Measurements from ENCODE around the gene HECTD4. TPM values are rescaled to one million over a fixed set of nuclear protein-coding genes. Genes with fewer than 3 reads are reported as not detected.

The HECTD4 gene
- total RNA-seq, 2 donors from 2014 or later: 50.6 to 73.4 TPM

- 95% methylated on average over 21 of the region's 26 CpGs for WGBS
- H3K36me3 ChIP-seq: peaks cover 0 to 10% of the 10 kb centered on the region in 2 donors
- no peak overlapping the region for H3K27ac ChIP-seq
- no peaks in the 10 kb centered on the region for H3K9me3 ChIP-seq
- H3K27me3 ChIP-seq (replicated peaks; ENCODE audit: insufficient read depth): no peaks in the 10 kb centered on the region
- TF ChIP-seq POLR2AphosphoS5 (IDR thresholded peaks at IDR 0.05) (no peak), POLR2A (IDR thresholded peaks at IDR 0.05) (no peak)
- TF ChIP-seq, protein P1, sequence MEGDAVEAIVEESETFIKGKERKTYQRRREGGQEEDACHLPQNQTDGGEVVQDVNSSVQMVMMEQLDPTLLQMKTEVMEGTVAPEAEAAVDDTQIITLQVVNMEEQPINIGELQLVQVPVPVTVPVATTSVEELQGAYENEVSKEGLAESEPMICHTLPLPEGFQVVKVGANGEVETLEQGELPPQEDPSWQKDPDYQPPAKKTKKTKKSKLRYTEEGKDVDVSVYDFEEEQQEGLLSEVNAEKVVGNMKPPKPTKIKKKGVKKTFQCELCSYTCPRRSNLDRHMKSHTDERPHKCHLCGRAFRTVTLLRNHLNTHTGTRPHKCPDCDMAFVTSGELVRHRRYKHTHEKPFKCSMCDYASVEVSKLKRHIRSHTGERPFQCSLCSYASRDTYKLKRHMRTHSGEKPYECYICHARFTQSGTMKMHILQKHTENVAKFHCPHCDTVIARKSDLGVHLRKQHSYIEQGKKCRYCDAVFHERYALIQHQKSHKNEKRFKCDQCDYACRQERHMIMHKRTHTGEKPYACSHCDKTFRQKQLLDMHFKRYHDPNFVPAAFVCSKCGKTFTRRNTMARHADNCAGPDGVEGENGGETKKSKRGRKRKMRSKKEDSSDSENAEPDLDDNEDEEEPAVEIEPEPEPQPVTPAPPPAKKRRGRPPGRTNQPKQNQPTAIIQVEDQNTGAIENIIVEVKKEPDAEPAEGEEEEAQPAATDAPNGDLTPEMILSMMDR (IDR thresholded peaks at IDR 0.05): no peak
- no peaks in the 10 kb centered on the region for H3K4me1 ChIP-seq (replicated peaks)
- no peak for DNase-seq (ENCODE audit: low spot score)
- no peak overlapping the region for H3K4me3 ChIP-seq
- intact Hi-C loops (cut with DNase I): no loop called here
Measured at GRCh38 chr12:112166051-112167015, 215.9 kb downstream of the HECTD4 start.

GRCh38 chr12:112165624-112166023, 216.6 kb downstream of the HECTD4 start:
- 94% methylated on average over 13 of the region's 13 CpGs for WGBS
- no peaks in the 10 kb centered on the region for H3K9me3 ChIP-seq
- H3K27me3 ChIP-seq (replicated peaks; ENCODE audit: insufficient read depth): no peaks in the 10 kb centered on the region
- no peak overlapping the region for H3K4me3 ChIP-seq
- TF ChIP-seq POLR2A (IDR thresholded peaks at IDR 0.05) (no peak), POLR2AphosphoS5 (IDR thresholded peaks at IDR 0.05) (no peak)
- TF ChIP-seq, protein P1 (IDR thresholded peaks at IDR 0.05): no peak
- no peak for DNase-seq (ENCODE audit: low spot score)
- intact Hi-C loops (cut with DNase I): no loop called here
- H3K36me3 ChIP-seq: peaks cover 0 to 10% of the 10 kb centered on the region in 2 donors
- H3K4me1 ChIP-seq (replicated peaks): no peaks in the 10 kb centered on the region
- H3K27ac ChIP-seq: no peak overlapping the region

DNA sequence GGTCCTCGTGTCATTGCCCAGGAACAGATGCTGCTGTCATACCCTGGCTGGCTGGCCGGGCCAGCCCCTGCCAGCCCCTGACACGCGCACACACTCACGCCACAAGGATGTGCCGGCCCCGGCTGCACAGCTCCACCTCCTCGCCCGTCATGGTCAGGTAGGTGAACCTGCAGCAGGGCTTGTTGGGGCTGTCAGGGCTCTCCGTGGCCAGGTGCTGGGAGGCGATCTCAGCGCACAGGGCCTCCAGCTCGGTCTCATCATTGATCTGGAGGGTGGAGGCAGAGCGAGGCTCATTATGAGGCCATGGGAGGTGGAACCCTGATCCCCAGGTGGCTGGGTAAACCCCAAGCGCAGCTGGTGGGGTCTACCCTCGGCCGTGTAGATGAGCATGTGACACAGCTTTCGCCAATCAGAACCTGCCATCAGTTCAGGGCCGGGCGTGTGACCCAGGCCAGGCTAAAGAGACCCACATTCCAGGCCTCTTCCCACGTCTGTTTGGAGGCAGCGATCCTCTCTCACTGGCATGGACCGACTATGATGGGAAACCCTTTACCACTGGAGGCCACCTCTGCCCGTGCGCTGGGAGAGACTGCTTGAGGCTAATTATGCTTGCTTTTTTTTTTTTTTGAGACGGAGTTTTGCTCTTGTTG, 218.1 kb downstream of the HECTD4 start:
- intact Hi-C loops (cut with DNase I): no loop called here
- H3K4me1 ChIP-seq (replicated peaks): no peaks in the 10 kb centered on the region
- H3K36me3 ChIP-seq: peaks cover 0 to 10% of the 10 kb centered on the region in 2 donors
- no peak overlapping the region for H3K27ac ChIP-seq
- 93% methylated on average over 26 of the region's 26 CpGs for WGBS
- H3K9me3 ChIP-seq: no peaks in the 10 kb centered on the region
- H3K27me3 ChIP-seq (replicated peaks; ENCODE audit: insufficient read depth): no peaks in the 10 kb centered on the region
- TF ChIP-seq, protein P1 (IDR thresholded peaks at IDR 0.05): no peak
- TF ChIP-seq POLR2A (IDR thresholded peaks at IDR 0.05) (no peak), POLR2AphosphoS5 (IDR thresholded peaks at IDR 0.05) (no peak)
- no peak overlapping the region for H3K4me3 ChIP-seq
- no peak for DNase-seq (ENCODE audit: low spot score)

DNA sequence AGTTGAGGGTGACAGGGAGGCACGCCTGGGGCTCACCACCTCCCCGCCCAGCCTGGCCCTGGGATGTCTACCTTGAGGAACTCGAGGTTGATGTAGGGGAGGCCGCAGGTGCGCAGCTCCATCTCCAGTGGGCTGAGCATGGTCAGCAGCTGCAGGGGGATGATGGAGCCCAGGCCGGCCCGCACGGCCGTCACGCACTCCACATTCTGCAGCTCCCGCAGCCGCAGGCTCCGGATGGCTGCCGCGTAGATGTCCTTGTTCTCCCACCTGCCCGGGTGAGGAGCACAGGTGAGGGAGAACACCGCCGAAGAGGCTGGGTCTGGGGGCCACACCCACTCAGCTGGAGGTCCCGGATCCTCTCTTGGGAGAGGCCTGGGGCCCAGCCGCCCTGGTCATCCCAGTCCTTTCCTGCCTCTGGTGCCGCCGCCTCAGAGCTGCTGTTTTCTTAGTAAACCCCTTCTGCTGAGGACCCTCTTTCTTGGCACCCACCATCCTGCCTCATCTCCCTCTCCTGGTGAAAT, 218.7 kb downstream of the HECTD4 start:
- peaks cover 0 to 10% of the 10 kb centered on the region in 2 donors for H3K36me3 ChIP-seq
- WGBS: 93% methylated on average over 7 of the region's 22 CpGs
- no peaks in the 10 kb centered on the region for H3K27me3 ChIP-seq (replicated peaks; ENCODE audit: insufficient read depth)
- DNase-seq (ENCODE audit: low spot score): no peak
- no peaks in the 10 kb centered on the region for H3K4me1 ChIP-seq (replicated peaks)
- H3K4me3 ChIP-seq: no peak overlapping the region
- H3K9me3 ChIP-seq: no peaks in the 10 kb centered on the region
- intact Hi-C loops (cut with DNase I): no loop called here
- TF ChIP-seq, protein P1 (IDR thresholded peaks at IDR 0.05): no peak
- TF ChIP-seq POLR2A (IDR thresholded peaks at IDR 0.05) (no peak), POLR2AphosphoS5 (IDR thresholded peaks at IDR 0.05) (no peak)
- H3K27ac ChIP-seq: no peak overlapping the region
